ENCODE measurements around the gene CDKL1.
"Not testable (repeated sequence)": the region's sequence is repeated elsewhere in the genome, so short reads cannot be mapped to it uniquely, and the experiment has no call there.

CDKL1 gene

GRCh38 chr14:50333014-50333509 lies 63.6 kb downstream of the CDKL1 start:
- no peak overlapping the region for H3K27ac ChIP-seq (ENCODE audit: low read length)

GRCh38 chr14:50331596-50331995 lies 65.1 kb downstream of the CDKL1 start:
- H3K4me1 ChIP-seq (ENCODE audit: control insufficient read depth, insufficient read depth, low read length) = peaks cover 11% of the 10 kb centered on the region
- H3K9ac ChIP-seq (ENCODE audit: low read length in 2 of 2) = no peak overlapping the region
- H3K27me3 ChIP-seq (ENCODE audit: control insufficient read depth in 1 of 2, insufficient read depth in 2 of 2, low read length in 2 of 2) = no peaks in the 10 kb centered on the region
- peaks cover 3 to 5% of the 10 kb centered on the region in 2 donors for H3K36me3 ChIP-seq (ENCODE audit: control insufficient read depth in 2 of 2, insufficient read depth in 2 of 2, low read length in 2 of 2)
- no peak overlapping the region for H3K27ac ChIP-seq (ENCODE audit: low read length)
- H3K9me3 ChIP-seq (ENCODE audit: control insufficient read depth in 2 of 2, low read length in 2 of 2) = no peaks in the 10 kb centered on the region
- H3K4me3 ChIP-seq (ENCODE audit: low read length in 2 of 2) = no peak overlapping the region

More at GRCh38 chr14:50333014-50333509, 63.6 kb downstream of the CDKL1 start:
- Histone ChIP-seq H3K9ac (ENCODE audit: low read length in 2 of 2) (no peak overlapping the region), H3K4me3 (ENCODE audit: low read length in 2 of 2) (no peak overlapping the region), H3K36me3 (ENCODE audit: control insufficient read depth in 2 of 2, insufficient read depth in 2 of 2, low read length in 2 of 2) (peaks cover 3 to 4% of the 10 kb centered on the region in 2 donors), H3K4me1 (ENCODE audit: control insufficient read depth, insufficient read depth, low read length) (peaks cover 11% of the 10 kb centered on the region), H3K27me3 (ENCODE audit: control insufficient read depth in 1 of 2, insufficient read depth in 2 of 2, low read length in 2 of 2) (no peaks in the 10 kb centered on the region), H3K9me3 (ENCODE audit: control insufficient read depth in 2 of 2, low read length in 2 of 2) (no peaks in the 10 kb centered on the region)

GRCh38 chr14:50321009-50321660 lies 75.5 kb downstream of the CDKL1 start:
- Histone ChIP-seq H3K4me1 (ENCODE audit: control insufficient read depth, insufficient read depth, low read length) (no peaks in the 10 kb centered on the region), H3K27me3 (ENCODE audit: control insufficient read depth in 1 of 2, insufficient read depth in 2 of 2, low read length in 2 of 2) (no peaks in the 10 kb centered on the region), H3K9ac (ENCODE audit: low read length in 2 of 2) (peak overlapping the region; percentile 37 to 45), H3K27ac (ENCODE audit: low read length) (peak overlapping the region; percentile 42), H3K36me3 (ENCODE audit: control insufficient read depth in 2 of 2, insufficient read depth in 2 of 2, low read length in 2 of 2) (peaks cover 3 to 4% of the 10 kb centered on the region in 2 donors), H3K4me3 (ENCODE audit: low read length in 2 of 2) (peak overlapping the region; percentile 54), H3K9me3 (ENCODE audit: control insufficient read depth in 2 of 2, low read length in 2 of 2) (no peaks in the 10 kb centered on the region)

- Histone ChIP-seq H3K4me3 (ENCODE audit: low read length in 2 of 2) (no peak overlapping the region), H3K27me3 (ENCODE audit: control insufficient read depth in 1 of 2, insufficient read depth in 2 of 2, low read length in 2 of 2) (no peaks in the 10 kb centered on the region), H3K4me1 (ENCODE audit: control insufficient read depth, insufficient read depth, low read length) (no peaks in the 10 kb centered on the region), H3K36me3 (ENCODE audit: control insufficient read depth in 2 of 2, insufficient read depth in 2 of 2, low read length in 2 of 2) (peaks cover 3 to 4% of the 10 kb centered on the region in 2 donors), H3K9ac (ENCODE audit: low read length in 2 of 2) (no peak overlapping the region), H3K9me3 (ENCODE audit: control insufficient read depth in 2 of 2, low read length in 2 of 2) (no peaks in the 10 kb centered on the region), H3K27ac (ENCODE audit: low read length) (no peak overlapping the region)
Observed at GRCh38 chr14:50320283-50320682, 76.4 kb downstream of the CDKL1 start.

GRCh38 chr14:50319721-50320120 lies 77.0 kb downstream of the CDKL1 start:
- no peak overlapping the region for H3K4me3 ChIP-seq (ENCODE audit: low read length in 2 of 2)
- H3K9ac ChIP-seq (ENCODE audit: low read length in 2 of 2) = no peak overlapping the region
- H3K27me3 ChIP-seq (ENCODE audit: control insufficient read depth in 1 of 2, insufficient read depth in 2 of 2, low read length in 2 of 2) = no peaks in the 10 kb centered on the region
- no peaks in the 10 kb centered on the region for H3K4me1 ChIP-seq (ENCODE audit: control insufficient read depth, insufficient read depth, low read length)
- H3K27ac ChIP-seq (ENCODE audit: low read length) = no peak overlapping the region
- H3K9me3 ChIP-seq (ENCODE audit: control insufficient read depth in 2 of 2, low read length in 2 of 2) = no peaks in the 10 kb centered on the region
- peaks cover 3 to 4% of the 10 kb centered on the region in 2 donors for H3K36me3 ChIP-seq (ENCODE audit: control insufficient read depth in 2 of 2, insufficient read depth in 2 of 2, low read length in 2 of 2)

- Histone ChIP-seq H3K9me3 (ENCODE audit: control insufficient read depth in 2 of 2, low read length in 2 of 2) (no peaks in the 10 kb centered on the region), H3K9ac (ENCODE audit: low read length in 2 of 2) (no peak overlapping the region), H3K4me3 (ENCODE audit: low read length in 2 of 2) (no peak overlapping the region), H3K4me1 (ENCODE audit: control insufficient read depth, insufficient read depth, low read length) (no peaks in the 10 kb centered on the region), H3K36me3 (ENCODE audit: control insufficient read depth in 2 of 2, insufficient read depth in 2 of 2, low read length in 2 of 2) (peaks cover 3 to 4% of the 10 kb centered on the region in 2 donors), H3K27ac (ENCODE audit: low read length) (no peak overlapping the region), H3K27me3 (ENCODE audit: control insufficient read depth in 1 of 2, insufficient read depth in 2 of 2, low read length in 2 of 2) (no peaks in the 10 kb centered on the region)
Observed at GRCh38 chr14:50319293-50319692, 77.4 kb downstream of the CDKL1 start.

- Histone ChIP-seq H3K27ac (ENCODE audit: low read length) (no peak overlapping the region), H3K36me3 (ENCODE audit: control insufficient read depth in 2 of 2, insufficient read depth in 2 of 2, low read length in 2 of 2) (peaks cover 0 to 3% of the 10 kb centered on the region in 2 donors), H3K4me3 (ENCODE audit: low read length in 2 of 2) (no peak overlapping the region), H3K4me1 (ENCODE audit: control insufficient read depth, insufficient read depth, low read length) (peaks cover 1% of the 10 kb centered on the region), H3K9me3 (ENCODE audit: control insufficient read depth in 2 of 2, low read length in 2 of 2) (no peaks in the 10 kb centered on the region), H3K27me3 (ENCODE audit: control insufficient read depth in 1 of 2, insufficient read depth in 2 of 2, low read length in 2 of 2) (no peaks in the 10 kb centered on the region), H3K9ac (ENCODE audit: low read length in 2 of 2) (no peak overlapping the region)
Observed at GRCh38 chr14:50318031-50318626, 78.6 kb downstream of the CDKL1 start.

GRCh38 chr14:50314098-50314497 lies 82.6 kb downstream of the CDKL1 start:
- not testable (repeated sequence) for H3K4me3 ChIP-seq (ENCODE audit: low read length in 2 of 2); H3K27me3 ChIP-seq (ENCODE audit: control insufficient read depth in 1 of 2, insufficient read depth in 2 of 2, low read length in 2 of 2); H3K36me3 ChIP-seq (ENCODE audit: control insufficient read depth in 2 of 2, insufficient read depth in 2 of 2, low read length in 2 of 2); H3K27ac ChIP-seq (ENCODE audit: low read length); H3K9me3 ChIP-seq (ENCODE audit: control insufficient read depth in 2 of 2, low read length in 2 of 2); H3K9ac ChIP-seq (ENCODE audit: low read length in 2 of 2)
- peaks cover 16% of the 10 kb centered on the region for H3K4me1 ChIP-seq (ENCODE audit: control insufficient read depth, insufficient read depth, low read length)

- peaks cover 16% of the 10 kb centered on the region for H3K4me1 ChIP-seq (ENCODE audit: control insufficient read depth, insufficient read depth, low read length)
- H3K9ac ChIP-seq (ENCODE audit: low read length in 2 of 2) = peak overlapping the region; percentile 77 to 85
- H3K36me3 ChIP-seq (ENCODE audit: control insufficient read depth in 2 of 2, insufficient read depth in 2 of 2, low read length in 2 of 2) = no peaks in the 10 kb centered on the region
- no peaks in the 10 kb centered on the region for H3K27me3 ChIP-seq (ENCODE audit: control insufficient read depth in 1 of 2, insufficient read depth in 2 of 2, low read length in 2 of 2)
- H3K4me3 ChIP-seq (ENCODE audit: low read length in 2 of 2) = peak overlapping the region; percentile 76 to 93
- H3K9me3 ChIP-seq (ENCODE audit: control insufficient read depth in 2 of 2, low read length in 2 of 2) = no peaks in the 10 kb centered on the region
- peak overlapping the region; percentile 79 for H3K27ac ChIP-seq (ENCODE audit: low read length)
Observed at GRCh38 chr14:50312734-50313054, 84.0 kb downstream of the CDKL1 start.

GRCh38 chr14:50311972-50312733 lies 84.5 kb downstream of the CDKL1 start, which contains the start of the genes DMAC2L and L2HGDH:
Gene DMAC2L (plus strand): TSS chr14:50312324. CDS start chr14:50321488, 9,164 bp downstream.
Gene L2HGDH (minus strand): TSS chr14:50312229. CDS start chr14:50312150, 79 bp downstream.
- no peaks in the 10 kb centered on the region for H3K27me3 ChIP-seq (ENCODE audit: control insufficient read depth in 1 of 2, insufficient read depth in 2 of 2, low read length in 2 of 2)
- H3K36me3 ChIP-seq (ENCODE audit: control insufficient read depth in 2 of 2, insufficient read depth in 2 of 2, low read length in 2 of 2) = no peaks in the 10 kb centered on the region
- no peaks in the 10 kb centered on the region for H3K9me3 ChIP-seq (ENCODE audit: control insufficient read depth in 2 of 2, low read length in 2 of 2)
- H3K4me3 ChIP-seq (ENCODE audit: low read length in 2 of 2) = peak within 1 kb of the TSS; percentile 76 to 93
- H3K4me1 ChIP-seq (ENCODE audit: control insufficient read depth, insufficient read depth, low read length) = peaks cover 16% of the 10 kb centered on the region
- peak within 1 kb of the TSS; percentile 77 to 93 for H3K9ac ChIP-seq (ENCODE audit: low read length in 2 of 2)
- peak within 1 kb of the TSS; percentile 79 for H3K27ac ChIP-seq (ENCODE audit: low read length)
